ENCODE data around the gene TCF25. TPM values are rescaled to one million over a fixed set of nuclear protein-coding genes. Genes with fewer than 3 reads are reported as not detected.
A peak's percentile ranks its signal among the peaks of the same experiment; 100 is the strongest.

TCF25 gene
- total RNA-seq, 4 donors from 2014 or later = 123 to 202 (median 160) TPM

GRCh38 chr16:89853306-89853993 lies 19.9 kb upstream of the TCF25 start:
- no peak for ATAC-seq (ENCODE audit: low FRiP score)
- no peak for TF ChIP-seq CTCF (IDR thresholded peaks at IDR 0.05)
- DNase-seq (ENCODE audit: low spot score) = no peak

GRCh38 chr16:89855301-89855945 lies 18.0 kb upstream of the TCF25 start:
- ATAC-seq (ENCODE audit: low FRiP score) (no peak), DNase-seq (ENCODE audit: low spot score) (no peak)
- no peak for TF ChIP-seq CTCF (IDR thresholded peaks at IDR 0.05)

GRCh38 chr16:89855986-89856385 lies 17.4 kb upstream of the TCF25 start:
- TF ChIP-seq CTCF (IDR thresholded peaks at IDR 0.05) = no peak
- ATAC-seq (ENCODE audit: low FRiP score) (no peak), DNase-seq (ENCODE audit: low spot score) (no peak)

- no peak for TF ChIP-seq CTCF (IDR thresholded peaks at IDR 0.05)
- DNase-seq (ENCODE audit: low spot score) = no peak
- no peak for ATAC-seq (ENCODE audit: low FRiP score)
These were observed 14.3 kb upstream of the TCF25 start for GRCh38 chr16:89858973-89859614.

GRCh38 chr16:89859615-89860007 lies 13.8 kb upstream of the TCF25 start:
- DNase-seq (ENCODE audit: low spot score) (no peak), ATAC-seq (ENCODE audit: low FRiP score) (no peak)
- no peak for TF ChIP-seq CTCF (IDR thresholded peaks at IDR 0.05)

GRCh38 chr16:89860747-89861304 lies 12.6 kb upstream of the TCF25 start:
- peak; percentile 53 for DNase-seq (ENCODE audit: low spot score)
- peak in 1 of 3 donors; percentile 80 for TF ChIP-seq CTCF (IDR thresholded peaks at IDR 0.05)
- peak; percentile 81 for ATAC-seq (ENCODE audit: low FRiP score)

Data from omental fat pad (tissue), 4 donors.